ENCODE measurements around the gene CTAG1B.

Gene CTAG1B

DNA sequence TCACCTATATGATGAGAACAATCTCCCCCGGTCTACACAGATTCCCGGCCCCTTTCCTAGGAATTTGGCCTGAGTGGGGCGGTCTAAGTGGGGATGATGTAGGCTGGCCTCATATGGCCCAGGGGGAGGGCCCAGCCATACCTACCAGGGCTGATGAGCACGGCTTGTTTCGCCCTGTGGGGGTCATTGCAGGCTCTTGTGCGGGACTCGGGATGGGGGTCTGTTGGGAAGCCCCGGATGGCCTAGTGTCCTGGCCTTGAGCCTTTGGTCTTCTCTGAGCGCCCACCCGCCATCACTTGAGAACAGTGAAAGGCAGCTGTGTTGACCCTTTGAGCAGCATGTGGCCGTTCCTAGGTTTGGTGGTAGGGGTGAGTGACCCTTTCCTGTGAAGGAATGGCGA lies 39.1 kb upstream of the CTAG1B start:
- H3K27me3 ChIP-seq (ENCODE audit: insufficient read depth, low read depth): no peaks in the 10 kb centered on the region
- H3K4me1 ChIP-seq (ENCODE audit: low read depth, poor library complexity, severe bottlenecking): peaks cover 5% of the 10 kb centered on the region
- TF ChIP-seq, protein P1, sequence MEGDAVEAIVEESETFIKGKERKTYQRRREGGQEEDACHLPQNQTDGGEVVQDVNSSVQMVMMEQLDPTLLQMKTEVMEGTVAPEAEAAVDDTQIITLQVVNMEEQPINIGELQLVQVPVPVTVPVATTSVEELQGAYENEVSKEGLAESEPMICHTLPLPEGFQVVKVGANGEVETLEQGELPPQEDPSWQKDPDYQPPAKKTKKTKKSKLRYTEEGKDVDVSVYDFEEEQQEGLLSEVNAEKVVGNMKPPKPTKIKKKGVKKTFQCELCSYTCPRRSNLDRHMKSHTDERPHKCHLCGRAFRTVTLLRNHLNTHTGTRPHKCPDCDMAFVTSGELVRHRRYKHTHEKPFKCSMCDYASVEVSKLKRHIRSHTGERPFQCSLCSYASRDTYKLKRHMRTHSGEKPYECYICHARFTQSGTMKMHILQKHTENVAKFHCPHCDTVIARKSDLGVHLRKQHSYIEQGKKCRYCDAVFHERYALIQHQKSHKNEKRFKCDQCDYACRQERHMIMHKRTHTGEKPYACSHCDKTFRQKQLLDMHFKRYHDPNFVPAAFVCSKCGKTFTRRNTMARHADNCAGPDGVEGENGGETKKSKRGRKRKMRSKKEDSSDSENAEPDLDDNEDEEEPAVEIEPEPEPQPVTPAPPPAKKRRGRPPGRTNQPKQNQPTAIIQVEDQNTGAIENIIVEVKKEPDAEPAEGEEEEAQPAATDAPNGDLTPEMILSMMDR (conservative IDR thresholded peaks at IDR 0.05; ENCODE audit: low read depth, low read length): no peak
- no peak overlapping the region for H3K27ac ChIP-seq
- no peaks in the 10 kb centered on the region for H4K20me1 ChIP-seq (ENCODE audit: insufficient read depth)
- H3K4me3 ChIP-seq (IDR thresholded peaks at IDR 0.05; ENCODE audit: insufficient read depth, low read depth, low read length): no peak overlapping the region
- H3K36me3 ChIP-seq (ENCODE audit: insufficient read depth): no peaks in the 10 kb centered on the region
- no peaks in the 10 kb centered on the region for H3K79me2 ChIP-seq (ENCODE audit: insufficient read depth, low read depth)
- H3K9ac ChIP-seq: no peak overlapping the region
- H2AFZ ChIP-seq (ENCODE audit: low read depth): no peak overlapping the region
- H3K4me2 ChIP-seq: no peak overlapping the region

DNA sequence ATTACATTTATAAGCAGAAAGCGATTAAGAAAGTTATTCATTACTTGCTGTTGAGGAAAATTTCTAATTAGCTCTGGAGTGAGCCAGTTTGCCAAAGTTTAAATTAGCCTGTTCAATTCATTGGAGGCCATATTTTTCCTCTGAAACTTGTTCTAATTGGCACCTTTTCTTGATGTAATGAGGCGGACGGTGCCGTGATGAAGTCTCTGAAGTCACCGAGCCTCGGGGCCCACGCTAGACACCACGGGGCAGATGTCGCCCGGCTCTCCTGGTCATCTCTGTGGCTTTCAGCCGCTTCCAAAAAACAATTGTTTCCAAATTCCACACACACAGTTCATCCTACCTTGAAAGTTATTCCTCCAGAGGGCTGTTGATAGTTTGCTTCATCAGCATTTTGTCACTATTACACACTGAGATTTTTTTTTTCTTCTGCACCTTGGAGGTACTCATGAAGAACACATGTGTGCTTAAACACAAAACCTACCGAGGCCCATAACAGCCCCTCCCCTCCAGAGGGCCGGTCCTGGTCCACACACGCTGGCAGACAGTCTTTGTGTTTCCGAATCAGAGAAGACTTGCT lies 38.2 kb upstream of the CTAG1B start:
- Histone ChIP-seq H3K4me1 (ENCODE audit: low read depth, poor library complexity, severe bottlenecking) (peaks cover 5% of the 10 kb centered on the region), H3K27ac (no peak overlapping the region), H3K4me2 (no peak overlapping the region), H3K9ac (no peak overlapping the region), H3K36me3 (ENCODE audit: insufficient read depth) (no peaks in the 10 kb centered on the region), H3K4me3 (IDR thresholded peaks at IDR 0.05; ENCODE audit: insufficient read depth, low read depth, low read length) (no peak overlapping the region), H2AFZ (ENCODE audit: low read depth) (no peak overlapping the region), H3K79me2 (ENCODE audit: insufficient read depth, low read depth) (no peaks in the 10 kb centered on the region), H3K27me3 (ENCODE audit: insufficient read depth, low read depth) (no peaks in the 10 kb centered on the region), H4K20me1 (ENCODE audit: insufficient read depth) (no peaks in the 10 kb centered on the region)
- TF ChIP-seq, protein P1 (conservative IDR thresholded peaks at IDR 0.05; ENCODE audit: low read depth, low read length): no peak

DNA sequence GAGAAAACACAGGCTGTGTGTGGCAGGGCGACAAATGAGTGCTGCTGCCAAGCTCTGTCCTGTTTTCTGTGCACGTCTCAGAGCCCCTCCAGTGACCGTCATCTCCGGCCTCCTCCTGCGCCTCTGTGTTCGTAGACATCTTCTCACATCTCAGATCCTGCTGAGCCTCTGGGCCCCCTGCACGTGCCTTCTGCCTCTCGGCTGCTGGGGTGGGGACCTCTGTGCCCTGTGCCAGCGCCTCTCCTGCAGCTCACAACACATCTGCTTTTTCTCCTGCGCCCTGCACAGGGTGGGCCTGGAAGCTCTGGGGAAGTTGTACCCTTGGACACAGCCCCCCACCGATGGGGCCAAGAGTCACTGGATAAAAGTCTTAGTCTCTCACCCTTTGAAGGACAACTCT lies 36.7 kb upstream of the CTAG1B start:
- no peak overlapping the region for H2AFZ ChIP-seq (ENCODE audit: low read depth)
- TF ChIP-seq, protein P1 (conservative IDR thresholded peaks at IDR 0.05; ENCODE audit: low read depth, low read length): no peak

DNA sequence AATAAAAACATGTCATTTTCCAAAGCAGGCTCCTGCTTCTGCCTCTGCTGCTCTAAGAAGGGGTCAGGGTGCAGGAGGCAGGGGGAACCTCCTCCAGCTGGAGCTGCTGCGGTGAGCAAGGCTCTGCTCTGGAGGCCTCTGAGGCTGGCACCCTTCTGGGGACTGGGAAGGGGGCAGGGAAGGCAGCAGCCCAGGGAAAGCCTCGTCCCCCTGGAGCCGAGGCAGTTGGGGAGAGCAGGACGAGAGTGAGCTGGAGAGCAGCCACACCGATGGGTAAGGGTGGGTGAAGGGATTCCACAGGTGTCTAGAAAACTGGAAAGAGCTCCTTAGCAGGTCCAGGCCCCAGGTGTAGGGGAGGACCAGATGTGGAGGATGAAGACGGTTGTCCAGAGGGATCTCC lies 36.3 kb upstream of the CTAG1B start:
- H3K4me1 ChIP-seq (ENCODE audit: low read depth, poor library complexity, severe bottlenecking): no peaks in the 10 kb centered on the region
- H3K9ac ChIP-seq: no peak overlapping the region
- no peaks in the 10 kb centered on the region for H3K27me3 ChIP-seq (ENCODE audit: insufficient read depth, low read depth)
- no peaks in the 10 kb centered on the region for H3K36me3 ChIP-seq (ENCODE audit: insufficient read depth)
- no peak overlapping the region for H3K4me2 ChIP-seq
- no peaks in the 10 kb centered on the region for H3K79me2 ChIP-seq (ENCODE audit: insufficient read depth, low read depth)
- H2AFZ ChIP-seq (ENCODE audit: low read depth): no peak overlapping the region
- H3K4me3 ChIP-seq (IDR thresholded peaks at IDR 0.05; ENCODE audit: insufficient read depth, low read depth, low read length): no peak overlapping the region
- TF ChIP-seq, protein P1 (conservative IDR thresholded peaks at IDR 0.05; ENCODE audit: low read depth, low read length): no peak
- no peaks in the 10 kb centered on the region for H4K20me1 ChIP-seq (ENCODE audit: insufficient read depth)
- no peak overlapping the region for H3K27ac ChIP-seq

More for the DNA sequence above, 36.7 kb upstream of the CTAG1B start:
- H3K9ac ChIP-seq: no peak overlapping the region
- H3K27ac ChIP-seq: no peak overlapping the region
- H3K79me2 ChIP-seq (ENCODE audit: insufficient read depth, low read depth): no peaks in the 10 kb centered on the region
- no peaks in the 10 kb centered on the region for H3K36me3 ChIP-seq (ENCODE audit: insufficient read depth)
- no peaks in the 10 kb centered on the region for H4K20me1 ChIP-seq (ENCODE audit: insufficient read depth)
- H3K27me3 ChIP-seq (ENCODE audit: insufficient read depth, low read depth): no peaks in the 10 kb centered on the region
- H3K4me2 ChIP-seq: no peak overlapping the region
- no peak overlapping the region for H3K4me3 ChIP-seq (IDR thresholded peaks at IDR 0.05; ENCODE audit: insufficient read depth, low read depth, low read length)
- no peaks in the 10 kb centered on the region for H3K4me1 ChIP-seq (ENCODE audit: low read depth, poor library complexity, severe bottlenecking)

All from KMS-11 (cell line).